DMS53 treated with DMSO at 0.1 percent for 48 hours (cell line): ENCODE data around the gene PTPN14.

Experiments
- DNase-seq: peaks from one replicate; lab custom pipeline; 2025; ENCODE audit not compliant: unreplicated experiment; lab: John Stamatoyannopoulos, UW

Gene PTPN14

GRCh38 chr1:214317734-214318133 is 233.7 kb downstream of the PTPN14 start:
- DNase-seq = no peak

- no peak for DNase-seq
Observed at GRCh38 chr1:214317300-214317699, 234.1 kb downstream of the PTPN14 start.

DNA sequence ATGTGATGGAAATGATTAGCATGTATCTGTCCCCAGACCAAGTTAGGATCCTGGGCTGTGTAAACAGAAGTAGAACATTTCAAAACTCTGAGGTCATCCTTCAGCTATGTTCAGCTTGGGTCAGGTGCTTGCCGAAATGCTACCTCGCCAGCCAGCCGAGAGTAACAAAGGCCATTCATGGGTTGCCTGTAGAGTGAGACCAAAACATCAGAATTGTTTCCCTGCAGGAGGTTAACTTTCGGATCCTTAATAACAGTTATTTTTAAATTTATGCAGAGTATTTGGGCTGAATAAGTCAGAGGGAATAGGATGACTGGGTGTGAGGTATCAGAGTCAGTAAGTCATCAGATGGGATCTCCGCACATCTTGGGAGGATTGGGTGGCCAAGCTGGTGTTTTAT is 234.8 kb downstream of the PTPN14 start:
- no peak for DNase-seq

DNA sequence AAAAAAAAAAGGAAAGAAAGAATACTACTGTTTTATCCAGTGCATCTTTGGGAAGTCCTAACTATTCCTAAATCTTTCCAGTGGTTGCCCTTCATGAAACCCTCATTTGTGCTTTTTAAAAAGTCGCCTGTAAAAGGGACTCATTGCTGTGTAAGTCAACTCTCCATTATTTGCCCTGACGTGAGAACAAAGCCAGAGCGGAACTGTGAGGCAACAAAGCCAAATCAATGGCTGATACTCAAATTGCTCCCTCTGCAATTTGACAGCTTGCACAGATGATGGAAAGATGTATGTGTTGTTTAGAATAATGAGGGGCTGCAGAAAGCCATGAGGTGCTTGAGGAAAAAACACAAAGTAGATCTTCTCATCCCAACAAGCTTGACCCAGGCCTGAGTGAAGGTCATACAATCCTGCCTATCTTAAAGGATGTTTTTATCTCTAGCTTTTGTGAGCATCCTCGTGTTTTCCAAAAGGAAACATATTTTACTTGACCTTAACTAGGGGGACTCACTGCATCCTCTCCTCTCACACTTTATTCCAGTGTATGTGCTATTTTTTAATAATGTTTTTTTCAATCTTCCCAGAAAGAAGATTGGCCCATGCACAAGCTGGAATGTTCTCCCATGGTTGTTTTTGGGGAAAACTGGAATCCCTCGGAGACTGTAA is 237.1 kb downstream of the PTPN14 start:
- DNase-seq = no peak

- DNase-seq = no peak
Observed at GRCh38 chr1:214312530-214313051, 238.8 kb downstream of the PTPN14 start.

- DNase-seq = no peak
Observed at GRCh38 chr1:214310777-214311690, 240.4 kb downstream of the PTPN14 start.

DNA sequence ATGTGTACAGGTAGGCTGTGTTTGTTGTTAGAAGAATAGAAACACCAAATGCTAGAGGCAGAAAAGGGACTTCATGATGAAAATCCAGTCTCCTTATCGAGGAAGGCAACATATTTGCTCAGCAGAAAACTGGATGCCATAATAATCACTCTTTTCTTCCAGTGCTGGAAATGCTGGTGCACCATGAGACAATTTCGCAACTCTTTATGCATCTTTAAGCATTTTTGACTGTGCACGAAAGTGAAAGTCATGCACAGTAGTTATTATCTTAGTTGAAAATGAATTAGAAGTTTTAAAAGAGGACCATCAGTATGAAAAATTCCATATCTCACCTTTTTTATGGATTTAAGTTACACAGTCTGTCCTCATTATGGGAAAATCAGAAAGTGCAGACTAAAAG is 241.4 kb downstream of the PTPN14 start:
- no peak for DNase-seq

- no peak for DNase-seq
Observed at GRCh38 chr1:214306269-214306668, 245.1 kb downstream of the PTPN14 start.

GRCh38 chr1:214305164-214305751 is 246.1 kb downstream of the PTPN14 start:
- no peak for DNase-seq

DNA sequence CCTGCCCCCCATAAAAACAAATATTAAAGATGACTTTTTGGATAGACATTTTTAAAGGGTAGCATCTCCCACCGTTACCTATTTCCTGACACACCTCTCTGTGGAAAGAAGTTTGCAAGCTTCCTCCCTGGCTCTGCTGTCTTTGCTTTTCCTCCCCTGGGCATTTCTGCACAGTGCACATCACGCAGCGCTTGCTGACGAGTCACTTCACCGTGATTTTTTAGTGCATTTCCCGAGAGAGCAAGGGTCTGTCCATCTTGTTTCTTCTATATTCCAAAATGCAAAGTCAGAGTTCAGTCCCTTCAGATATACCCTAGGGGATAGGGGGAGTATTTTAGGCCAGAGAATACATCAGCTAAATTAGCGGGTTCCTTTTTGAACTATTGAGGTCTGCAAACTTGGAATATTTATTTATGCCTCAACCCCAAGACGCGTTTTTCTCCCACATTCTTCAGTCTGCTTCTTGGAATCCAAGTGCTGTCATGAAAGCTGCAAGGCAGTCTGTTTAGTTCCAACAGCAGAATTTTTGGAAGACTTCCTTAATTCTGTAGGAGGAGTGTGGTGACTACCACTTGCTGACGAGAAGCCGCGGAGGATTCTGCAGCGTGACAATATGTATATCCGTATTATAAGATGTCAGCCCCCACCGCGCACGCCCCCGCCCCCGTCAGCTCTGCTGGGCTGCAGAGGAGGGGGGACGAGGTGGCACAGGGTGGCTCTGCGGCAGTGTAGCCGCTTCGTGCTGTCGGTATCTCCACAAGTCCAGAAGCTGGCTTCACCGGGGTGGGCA is 248.1 kb downstream of the PTPN14 start:
- DNase-seq = no peak

DNA sequence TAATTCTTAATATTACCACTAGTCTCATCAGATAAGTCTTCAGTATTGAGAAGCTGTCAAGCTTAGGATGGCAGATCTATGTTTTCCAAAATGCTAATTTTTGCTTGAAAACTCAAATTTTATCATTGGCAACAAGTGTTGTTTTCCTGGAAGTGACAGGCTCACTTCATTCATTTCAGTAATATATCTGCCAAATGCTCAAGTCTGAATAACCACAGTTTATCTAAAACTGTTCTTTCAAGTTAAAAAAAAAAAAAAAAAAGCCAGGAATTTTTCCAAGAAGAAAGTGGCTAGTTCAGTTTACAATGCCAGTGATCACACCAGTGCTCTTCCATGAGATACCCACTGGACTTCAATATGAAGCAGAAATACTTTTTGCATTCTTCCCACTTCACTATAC is 249.9 kb downstream of the PTPN14 start:
- no peak for DNase-seq

DNA sequence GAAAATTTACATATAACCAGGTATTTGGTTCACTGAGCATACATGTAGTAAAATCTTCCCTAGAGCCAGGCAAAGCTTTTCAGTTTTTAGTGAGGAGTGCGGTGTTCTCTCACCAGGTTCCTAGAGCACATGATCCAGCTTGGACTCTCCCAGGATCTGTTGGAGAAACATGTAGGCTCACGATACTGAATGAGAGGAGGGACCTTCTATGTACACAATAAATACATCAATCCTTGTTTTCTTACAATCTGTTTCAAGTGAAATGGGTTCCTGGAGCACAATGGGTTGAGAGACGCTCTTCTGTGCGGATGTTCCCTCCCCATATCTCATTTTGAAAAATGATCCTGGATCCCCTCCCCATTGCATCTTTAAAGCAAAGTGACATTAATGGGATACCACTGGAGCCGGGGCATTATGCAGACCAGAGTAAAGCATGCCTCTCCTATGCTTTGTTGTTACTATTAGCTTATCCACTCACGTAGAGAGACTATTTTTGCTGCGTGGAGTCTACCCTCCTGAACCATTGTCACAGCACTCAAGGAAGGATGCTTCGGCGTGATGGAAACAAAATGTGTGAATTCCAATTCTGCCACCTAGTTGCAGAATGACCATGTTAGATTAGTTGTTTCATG is 251.1 kb downstream of the PTPN14 start:
- no peak for DNase-seq
